HG02970 (cell line): ENCODE data around the gene C1QTNF6.

Experiments used
- ATAC-seq: cut with Tn5 transposase; IDR thresholded peaks from one replicate; pipeline ENCODE4 v1.9.1; 2021; ENCODE audit warnings: mild to moderate bottlenecking, moderate library complexity, moderate number of reproducible peaks; ENCODE audit not compliant: unreplicated experiment, low FRiP score

Gene C1QTNF6

GRCh38 chr22:37147186-37147990 is 40.7 kb downstream of the C1QTNF6 start:
- no peak for ATAC-seq

- no peak for ATAC-seq
Observed at GRCh38 chr22:37146507-37147180, 41.4 kb downstream of the C1QTNF6 start.

GRCh38 chr22:37146051-37146385 is 42.0 kb downstream of the C1QTNF6 start:
- ATAC-seq: no peak

- ATAC-seq: no peak
Observed at GRCh38 chr22:37145180-37146050, 42.6 kb downstream of the C1QTNF6 start.

GRCh38 chr22:37144180-37144554 is 43.9 kb downstream of the C1QTNF6 start:
- ATAC-seq: no peak

- no peak for ATAC-seq
Observed at GRCh38 chr22:37141971-37142370, 46.1 kb downstream of the C1QTNF6 start.

GRCh38 chr22:37141476-37141875 is 46.6 kb downstream of the C1QTNF6 start:
- ATAC-seq: no peak

GRCh38 chr22:37140686-37141323 is 47.2 kb downstream of the C1QTNF6 start:
- no peak for ATAC-seq

- no peak for ATAC-seq
Observed at GRCh38 chr22:37139762-37140161, 48.3 kb downstream of the C1QTNF6 start.

GRCh38 chr22:37138849-37139561 is 49.0 kb downstream of the C1QTNF6 start:
- no peak for ATAC-seq

GRCh38 chr22:37137903-37138665 is 50.0 kb downstream of the C1QTNF6 start:
- ATAC-seq: no peak

GRCh38 chr22:37137131-37137530 is 50.9 kb downstream of the C1QTNF6 start:
- ATAC-seq: no peak

- no peak for ATAC-seq
Observed at GRCh38 chr22:37135023-37135422, 53.0 kb downstream of the C1QTNF6 start.

GRCh38 chr22:37133304-37134018 is 54.6 kb downstream of the C1QTNF6 start:
- no peak for ATAC-seq

GRCh38 chr22:37132773-37133172 is 55.3 kb downstream of the C1QTNF6 start:
- ATAC-seq: no peak
